ENCODE measurements around the gene PSMB3.
A peak's percentile ranks its signal among the peaks of the same experiment; 100 is the strongest.

PSMB3 gene

DNA sequence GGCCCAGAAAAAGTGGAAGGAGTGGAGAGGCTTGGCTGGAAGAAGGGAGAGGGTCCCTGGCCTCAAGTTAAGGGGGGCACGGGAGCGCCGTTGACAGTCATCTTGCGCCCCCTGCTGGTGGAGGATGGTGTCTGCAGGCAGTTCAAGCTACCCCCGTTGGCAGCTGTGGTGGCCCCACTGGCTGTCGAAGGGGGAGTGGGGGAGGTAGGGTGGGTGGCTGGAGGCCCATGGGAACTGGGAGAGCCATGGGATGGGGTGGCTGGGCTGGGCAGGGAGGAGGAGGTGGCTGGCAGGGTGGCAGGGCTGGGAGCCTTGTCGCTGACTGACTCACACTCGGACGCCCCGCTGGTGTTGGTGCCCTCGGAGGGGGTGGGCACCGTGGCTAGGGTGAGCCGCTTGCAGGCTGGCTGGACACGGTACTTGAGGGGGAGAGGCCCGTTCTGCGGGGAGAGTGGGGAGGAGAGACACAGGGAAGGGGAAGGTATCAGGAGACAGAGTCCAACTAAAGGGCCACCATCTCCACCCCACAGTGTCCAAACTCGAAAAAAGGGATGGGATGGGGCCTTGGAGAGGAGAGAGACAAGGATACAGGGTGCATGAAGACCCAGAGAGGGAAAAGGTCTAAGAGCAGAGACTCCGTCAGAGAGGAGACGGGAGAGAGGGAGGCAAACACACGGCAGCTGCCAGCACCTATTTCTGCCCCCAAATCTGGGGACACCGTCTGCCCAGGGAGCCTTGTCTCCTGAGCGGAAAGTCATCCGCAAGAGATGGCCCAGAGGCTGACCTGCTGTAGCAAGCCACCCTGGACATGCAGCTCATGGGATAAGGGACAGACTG lies 17.2 kb upstream of the PSMB3 start:
- ATAC-seq (ENCODE audit: insufficient read depth, low read depth) (peak; percentile 62), DNase-seq (peak; percentile 81)
- Histone ChIP-seq H3K27me3 (ENCODE audit: insufficient read depth, low read length, poor library complexity) (no peaks in the 10 kb centered on the region), H3K79me2 (ENCODE audit: insufficient read depth, low read length) (peaks cover 30% of the 10 kb centered on the region), H3K27ac (ENCODE audit: low read length) (peak overlapping the region; percentile 37; the same call in 1 of the 2 replicates), H3K4me2 (ENCODE audit: insufficient read depth, low read length) (peak overlapping the region; percentile 6; the same call in 1 of the 2 replicates), H3K4me1 (ENCODE audit: insufficient read depth, low read length) (peaks cover 36% of the 10 kb centered on the region), H3K9me3 (ENCODE audit: insufficient read depth, low read length, severe bottlenecking) (no peaks in the 10 kb centered on the region), H3K4me3 (ENCODE audit: low read depth in 1 of 2, low read length in 2 of 2) (no peak overlapping the region), H2AFZ (ENCODE audit: low read depth, low read length) (no peak overlapping the region), H3K36me3 (ENCODE audit: insufficient read depth, low read length) (peaks cover 72% of the 10 kb centered on the region), H3K9ac (ENCODE audit: low read depth, low read length) (no peak overlapping the region), H4K20me1 (ENCODE audit: insufficient read depth, low read length) (peaks cover 37% of the 10 kb centered on the region)
- TF ChIP-seq EZH2 (IDR thresholded peaks at IDR 0.05; ENCODE audit: borderline replicate concordance, low read depth, low read length, severe bottlenecking) (no peak), CTCF (IDR thresholded peaks at IDR 0.05; ENCODE audit: borderline replicate concordance, extremely low read depth, low read length, poor library complexity, severe bottlenecking) (peak; percentile 98)

- ATAC-seq (ENCODE audit: insufficient read depth, low read depth) (no peak), DNase-seq (no peak)
- H3K4me3 ChIP-seq (ENCODE audit: low read depth in 1 of 2, low read length in 2 of 2) = no peak overlapping the region
- no peak overlapping the region for H3K27ac ChIP-seq (ENCODE audit: low read length)
- H3K4me2 ChIP-seq (ENCODE audit: insufficient read depth, low read length) = no peak overlapping the region
- H3K4me1 ChIP-seq (ENCODE audit: insufficient read depth, low read length) = peaks cover 15% of the 10 kb centered on the region
- TF ChIP-seq EZH2 (IDR thresholded peaks at IDR 0.05; ENCODE audit: borderline replicate concordance, low read depth, low read length, severe bottlenecking) = no peak
- no peak for TF ChIP-seq CTCF (IDR thresholded peaks at IDR 0.05; ENCODE audit: borderline replicate concordance, extremely low read depth, low read length, poor library complexity, severe bottlenecking)
- H4K20me1 ChIP-seq (ENCODE audit: insufficient read depth, low read length) = peaks cover 43% of the 10 kb centered on the region; the same call in 1 of the 2 replicates
- no peaks in the 10 kb centered on the region for H3K27me3 ChIP-seq (ENCODE audit: insufficient read depth, low read length, poor library complexity)
- H3K79me2 ChIP-seq (ENCODE audit: insufficient read depth, low read length) = peaks cover 31% of the 10 kb centered on the region
- peaks cover 56% of the 10 kb centered on the region for H3K36me3 ChIP-seq (ENCODE audit: insufficient read depth, low read length)
- no peaks in the 10 kb centered on the region for H3K9me3 ChIP-seq (ENCODE audit: insufficient read depth, low read length, severe bottlenecking)
- no peak overlapping the region for H3K9ac ChIP-seq (ENCODE audit: low read depth, low read length)
- no peak overlapping the region for H2AFZ ChIP-seq (ENCODE audit: low read depth, low read length)
These were observed 14.4 kb upstream of the PSMB3 start for GRCh38 chr17:38738007-38738662.

DNA sequence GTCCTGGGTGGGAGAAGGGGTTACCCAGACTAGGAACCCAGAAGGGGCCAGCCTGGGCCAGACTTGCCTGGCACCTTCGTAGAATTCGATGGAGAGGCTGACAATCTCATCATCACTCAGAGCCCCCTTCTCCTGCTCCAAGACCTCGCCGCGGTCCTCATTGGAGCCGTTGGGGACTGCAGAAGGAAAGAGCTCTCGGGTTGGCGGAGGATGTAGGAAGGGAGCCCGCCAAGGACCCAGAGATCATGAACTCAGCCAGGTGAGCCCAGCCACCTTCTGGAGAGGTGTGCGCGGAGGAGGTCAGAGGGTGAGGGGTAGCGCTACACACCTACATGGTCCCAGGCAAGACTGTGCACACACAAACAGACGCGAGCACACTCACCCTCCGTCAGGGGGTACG lies 13.9 kb upstream of the PSMB3 start:
- Histone ChIP-seq H3K4me3 (ENCODE audit: low read depth in 1 of 2, low read length in 2 of 2) (no peak overlapping the region), H2AFZ (ENCODE audit: low read depth, low read length) (no peak overlapping the region), H3K79me2 (ENCODE audit: insufficient read depth, low read length) (peaks cover 35% of the 10 kb centered on the region), H4K20me1 (ENCODE audit: insufficient read depth, low read length) (peaks cover 44% of the 10 kb centered on the region; the same call in 1 of the 2 replicates), H3K27me3 (ENCODE audit: insufficient read depth, low read length, poor library complexity) (no peaks in the 10 kb centered on the region), H3K27ac (ENCODE audit: low read length) (no peak overlapping the region), H3K9ac (ENCODE audit: low read depth, low read length) (no peak overlapping the region), H3K36me3 (ENCODE audit: insufficient read depth, low read length) (peaks cover 51% of the 10 kb centered on the region), H3K4me1 (ENCODE audit: insufficient read depth, low read length) (peaks cover 17% of the 10 kb centered on the region), H3K9me3 (ENCODE audit: insufficient read depth, low read length, severe bottlenecking) (no peaks in the 10 kb centered on the region), H3K4me2 (ENCODE audit: insufficient read depth, low read length) (no peak overlapping the region)
- no peak for TF ChIP-seq CTCF (IDR thresholded peaks at IDR 0.05; ENCODE audit: borderline replicate concordance, extremely low read depth, low read length, poor library complexity, severe bottlenecking)
- ATAC-seq (ENCODE audit: insufficient read depth, low read depth) (no peak), DNase-seq (no peak)

Measured in DND-41 (cell line).